PC-9 (cell line): ENCODE data around the gene KCNK3. TPM values are rescaled to one million over a fixed set of nuclear protein-coding genes. Genes with fewer than 3 reads are reported as not detected.

Experiments used
- Bru-seq: library from RNA; stranded (reverse); fragments of 400-500 nt; gene quantifications from one replicate; lab custom pipeline; 2021; lab: Mats Ljungman, UMichigan
- BruChase-seq, 2 experiments: library from RNA; stranded (reverse); fragments of 400-500 nt; gene quantifications; one replicate each; lab custom pipeline; 2021; lab: Mats Ljungman, UMichigan
- BruUV-seq: library from RNA; stranded (reverse); fragments of 400-500 nt; replicated peaks from 2 replicates; lab custom pipeline; 2021; lab: Mats Ljungman, UMichigan
- CTCF ChIA-PET: fragments of 300-600 bp; sonication (Branson Sonifier 250); formaldehyde crosslinking; loops from one replicate; lab custom pipeline; 2022; ENCODE audit warnings: antibody characterized with exemption; lab: Charles Lee
- POLR2A ChIA-PET: fragments of 300-600 bp; sonication (Branson Sonifier 250); formaldehyde crosslinking; loops from one replicate; lab custom pipeline; 2022; ENCODE audit warnings: antibody characterized with exemption; ENCODE audit not compliant: unreplicated experiment; lab: Charles Lee
- DNase-seq, 2 experiments: peaks; one replicate each; pipeline versions ENCODE4 v3.0.0 to v3.0.0-alpha.2; 2015 to 2022; ENCODE audit warnings: mixed read lengths in 1 of 2
- H2AFZ ChIP-seq: fragments of 200-600 bp; sonication (generic); 2 replicates; pipeline ENCODE4 v1.8.1; 2017; ENCODE audit warnings: antibody characterized with exemption
- H3F3A ChIP-seq: fragments of 200-600 bp; sonication (generic); 2 replicates; pipeline ENCODE4 v1.8.1; 2017; ENCODE audit warnings: antibody characterized with exemption, mild to moderate bottlenecking, low read depth; ENCODE audit not compliant: insufficient read depth
- H3K27ac ChIP-seq: fragments of 200-600 bp; sonication (generic); 2 replicates; pipeline ENCODE4 v1.6.1; 2016; ENCODE audit warnings: mixed run types
- H3K27me3 ChIP-seq: fragments of 200-600 bp; sonication (generic); 2 replicates; pipeline ENCODE4 v1.6.1; 2016; ENCODE audit warnings: low read depth, mixed run types; ENCODE audit not compliant: insufficient read depth
- H3K36me3 ChIP-seq: fragments of 200-600 bp; sonication (generic); 2 replicates; pipeline ENCODE4 v1.6.1; 2016; ENCODE audit warnings: low read depth, mixed run types
- H3K4me1 ChIP-seq: fragments of 200-600 bp; sonication (generic); replicated peaks from 2 replicates; pipeline ENCODE4 v1.6.1; 2016; ENCODE audit warnings: mixed run types; ENCODE audit not compliant: insufficient read depth
- H3K4me2 ChIP-seq: fragments of 200-600 bp; sonication (generic); 2 replicates; pipeline ENCODE4 v1.6.1; 2017; ENCODE audit warnings: mixed run types
- H3K4me3 ChIP-seq: fragments of 200-600 bp; sonication (generic); 2 replicates; pipeline ENCODE4 v1.6.1; 2016; ENCODE audit warnings: mixed run types
- H3K79me2 ChIP-seq: fragments of 200-600 bp; sonication (generic); 2 replicates; pipeline ENCODE4 v1.6.1; 2017; ENCODE audit warnings: low read depth, mixed run types
- H3K9me2 ChIP-seq: fragments of 200-600 bp; sonication (generic); 2 replicates; pipeline ENCODE4 v1.8.1; 2017; ENCODE audit warnings: mild to moderate bottlenecking; ENCODE audit not compliant: insufficient read depth
- H3K9me3 ChIP-seq: fragments of 200-600 bp; sonication (generic); 2 replicates; pipeline ENCODE4 v1.8.1; 2016; ENCODE audit warnings: low read depth; ENCODE audit not compliant: insufficient read depth
- H4K20me1 ChIP-seq: fragments of 200-600 bp; sonication (generic); 2 replicates; pipeline ENCODE4 v1.8.1; 2017; ENCODE audit not compliant: insufficient read depth
- EZH2 ChIP-seq: fragments of 200-600 bp; sonication (generic); IDR thresholded peaks from 2 replicates; pipeline ENCODE4 v1.8.0; 2017; ENCODE audit warnings: antibody characterized with exemption, low read depth
- intact Hi-C: fragments of 100-400 bp; cut with micrococcal nuclease; formaldehyde crosslinking; loops from one replicate; pipeline ENCODE4 v1.10.0; 2022; ENCODE audit not compliant: unreplicated experiment
- long read RNA-seq: library from polyadenylated mRNA; stranded (forward); transcript quantifications from one replicate; pipeline ENCODE4 v2.0.0, GENCODE V29; 2022
- total RNA-seq: library from RNA; stranded (reverse); gene quantifications from 2 replicates; pipeline ENCODE4 v1.2.3, GENCODE V29; 2021
- TF ChIP-seq, protein P1 (sequence below): fragments of 200-600 bp; sonication (generic); conservative IDR thresholded peaks from 2 replicates; pipeline ENCODE4 v1.6.1; 2017; ENCODE audit warnings: mixed run types, antibody characterized with exemption, mild to moderate bottlenecking, moderate library complexity

The KCNK3 gene
- total RNA-seq, result 0.08 TPM in 1 of 2 replicates, not detected in the other
- percentile 6 among the genes with signal in this experiment for Bru-seq, nascent RNA
- BruChase-seq, experiment 1, labeled RNA remaining after a 2-hour chase, result not detected
- percentile 11 among the genes with signal in this experiment for BruChase-seq, experiment 2, labeled RNA remaining after a 6-hour chase
- long read RNA-seq, result 0 reads

- Histone ChIP-seq H3K9me2 (no peaks in the 10 kb centered on the region), H3K79me2 (no peaks in the 10 kb centered on the region), H3K27ac (no peak within 1 kb of the TSS), H3F3A (peaks cover 15% of the 10 kb centered on the region; the same call in 1 of the 2 replicates), H2AFZ (no peak within 1 kb of the TSS), H4K20me1 (no peaks in the 10 kb centered on the region), H3K4me3 (no peak within 1 kb of the TSS), H3K9me3 (no peaks in the 10 kb centered on the region), H3K4me1 (peaks cover 15% of the 10 kb centered on the region), H3K27me3 (no peaks in the 10 kb centered on the region), H3K36me3 (no peaks in the 10 kb centered on the region), H3K4me2 (no peak within 1 kb of the TSS)
- BruUV-seq, result no TSS peak
- peak in 1 of 2 experiments; percentile 38 for DNase-seq
- ChIA-PET CTCF (interaction anchor here (0.6 to 0.7 kb wide), 2 partner anchors 88 to 90 kb away, joined by 8 to 9 read pairs; no protein-coding TSS in a partner anchor), POLR2A (no interaction called here)
- intact Hi-C loops, result no loop called here
- TF ChIP-seq, protein P1, sequence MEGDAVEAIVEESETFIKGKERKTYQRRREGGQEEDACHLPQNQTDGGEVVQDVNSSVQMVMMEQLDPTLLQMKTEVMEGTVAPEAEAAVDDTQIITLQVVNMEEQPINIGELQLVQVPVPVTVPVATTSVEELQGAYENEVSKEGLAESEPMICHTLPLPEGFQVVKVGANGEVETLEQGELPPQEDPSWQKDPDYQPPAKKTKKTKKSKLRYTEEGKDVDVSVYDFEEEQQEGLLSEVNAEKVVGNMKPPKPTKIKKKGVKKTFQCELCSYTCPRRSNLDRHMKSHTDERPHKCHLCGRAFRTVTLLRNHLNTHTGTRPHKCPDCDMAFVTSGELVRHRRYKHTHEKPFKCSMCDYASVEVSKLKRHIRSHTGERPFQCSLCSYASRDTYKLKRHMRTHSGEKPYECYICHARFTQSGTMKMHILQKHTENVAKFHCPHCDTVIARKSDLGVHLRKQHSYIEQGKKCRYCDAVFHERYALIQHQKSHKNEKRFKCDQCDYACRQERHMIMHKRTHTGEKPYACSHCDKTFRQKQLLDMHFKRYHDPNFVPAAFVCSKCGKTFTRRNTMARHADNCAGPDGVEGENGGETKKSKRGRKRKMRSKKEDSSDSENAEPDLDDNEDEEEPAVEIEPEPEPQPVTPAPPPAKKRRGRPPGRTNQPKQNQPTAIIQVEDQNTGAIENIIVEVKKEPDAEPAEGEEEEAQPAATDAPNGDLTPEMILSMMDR, result no peak
- TF ChIP-seq EZH2, result no peak
These were observed at the start of gene KCNK3 for GRCh38 chr2:26692279-26692896. Gene KCNK3 (plus strand): TSS chr2:26692722. CDS start chr2:26692876, 154 bp downstream.

DNA sequence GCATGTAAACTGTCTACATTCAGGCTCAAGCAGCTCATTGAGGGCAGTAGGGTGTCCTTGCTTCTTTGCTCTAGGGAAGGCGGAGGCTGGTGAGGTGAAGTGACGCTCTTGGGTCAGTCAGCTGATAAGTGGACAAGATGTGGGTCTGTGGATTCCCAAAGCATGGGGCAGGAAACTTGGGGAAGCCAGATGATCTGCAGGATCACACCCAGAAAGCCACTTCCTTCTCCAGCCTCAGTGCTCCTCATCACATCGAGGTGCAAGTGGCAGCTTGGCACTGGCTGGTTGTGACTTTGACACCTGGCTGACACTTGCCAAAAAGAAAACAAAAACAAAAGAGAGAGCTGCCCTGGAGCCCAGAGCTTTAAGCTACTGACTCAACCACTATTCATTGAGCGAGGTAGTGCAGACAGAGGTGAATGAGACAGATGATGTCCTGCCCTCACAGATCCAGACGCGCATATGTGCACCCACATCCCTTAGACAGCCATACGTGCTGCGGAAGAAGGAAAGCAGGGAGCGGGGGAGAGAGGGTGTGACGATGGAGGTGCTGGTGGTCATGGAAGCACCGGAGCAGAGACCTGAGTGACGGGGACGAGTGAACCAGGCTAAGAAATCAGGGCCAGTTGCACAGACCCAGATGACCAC is 48.2 kb upstream of the KCNK3 start:
- 0 out of 2 replicates have a peak, but pooled peaks cover 6% of the 10 kb centered on the region for H3K27me3 ChIP-seq
- H3K9me3 ChIP-seq, result no peaks in the 10 kb centered on the region
- no peaks in the 10 kb centered on the region for H3K36me3 ChIP-seq
- ChIA-PET POLR2A (no interaction called here), CTCF (no interaction called here)
- no peak overlapping the region for H2AFZ ChIP-seq
- no TSS peak for BruUV-seq
- H3K4me3 ChIP-seq, result no peak overlapping the region
- no peaks in the 10 kb centered on the region for H3K9me2 ChIP-seq
- H3K4me2 ChIP-seq, result no peak overlapping the region
- peaks cover 10% of the 10 kb centered on the region; the same call in 1 of the 2 replicates for H3F3A ChIP-seq
- intact Hi-C loops, result no loop called here
- no peaks in the 10 kb centered on the region for H4K20me1 ChIP-seq
- no peaks in the 10 kb centered on the region for H3K79me2 ChIP-seq
- peaks cover 24% of the 10 kb centered on the region for H3K4me1 ChIP-seq
- no peak for DNase-seq
- H3K27ac ChIP-seq, result no peak overlapping the region
- TF ChIP-seq, protein P1, result no peak

DNA sequence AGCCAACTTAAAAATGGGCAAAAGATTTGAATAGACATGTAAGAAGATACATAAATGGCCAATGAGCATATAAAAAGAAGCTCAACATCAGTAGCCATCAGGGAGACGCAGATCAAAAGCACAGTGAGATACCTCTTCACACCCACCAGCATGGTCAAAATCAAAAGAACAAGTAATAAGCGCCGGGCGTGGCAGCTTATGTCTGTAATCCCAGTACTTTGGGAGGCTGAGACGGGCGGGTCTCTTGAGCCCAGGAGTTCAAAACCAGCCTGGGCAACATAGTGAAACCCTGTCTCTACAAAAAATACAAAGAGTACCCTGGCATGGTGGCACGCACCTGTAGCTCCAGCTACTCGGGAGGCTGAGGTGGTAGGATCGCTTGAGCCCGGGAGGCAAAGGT is 46.8 kb upstream of the KCNK3 start:
- Histone ChIP-seq H3F3A (peaks cover 3% of the 10 kb centered on the region; the same call in 1 of the 2 replicates), H3K36me3 (no peaks in the 10 kb centered on the region), H3K4me1 (peaks cover 12% of the 10 kb centered on the region), H3K27ac (no peak overlapping the region), H3K9me2 (no peaks in the 10 kb centered on the region), H2AFZ (no peak overlapping the region), H3K4me2 (no peak overlapping the region), H4K20me1 (no peaks in the 10 kb centered on the region), H3K79me2 (no peaks in the 10 kb centered on the region), H3K9me3 (no peaks in the 10 kb centered on the region), H3K27me3 (0 out of 2 replicates have a peak, but pooled peaks cover 6% of the 10 kb centered on the region), H3K4me3 (no peak overlapping the region)
- DNase-seq, result no peak
- intact Hi-C loops, result no loop called here
- ChIA-PET POLR2A (no interaction called here), CTCF (no interaction called here)
- TF ChIP-seq, protein P1, result no peak
- TF ChIP-seq EZH2, result no peak
- no TSS peak for BruUV-seq
